Endothelial cell of umbilical vein (primary cell): ENCODE results near the gene OR52K1. TPM values are rescaled to one million over a fixed set of nuclear protein-coding genes. Genes with fewer than 3 reads are reported as not detected.
"Not testable (repeated sequence)": the region's sequence is repeated elsewhere in the genome, so short reads cannot be mapped to it uniquely, and the experiment has no call there.

Source experiments
- BruUV-seq: library from RNA; stranded (reverse); fragments of 400-500 nt; replicated peaks from 2 replicates; lab custom pipeline; 2021; lab: Mats Ljungman, UMichigan
- CTCF ChIA-PET: fragments of 300-600, 350-600 bp; sonication (Branson Sonifier 250); formaldehyde crosslinking; loops from one replicate; lab custom pipeline; 2021; ENCODE audit warnings: antibody characterized with exemption, inconsistent platforms; lab: Charles Lee
- POLR2A ChIA-PET: fragments of 300-600, 350-600 bp; sonication (Branson Sonifier 250); formaldehyde crosslinking; loops from one replicate; lab custom pipeline; 2021; ENCODE audit warnings: antibody characterized with exemption, inconsistent platforms; lab: Charles Lee
- DNase-seq: peaks from one replicate; pipeline ENCODE4 v3.0.0-alpha.2; 2011; ENCODE audit warnings: low read depth, low spot score
- FAIRE-seq: peaks from 2 replicates; lab custom pipeline; 2011; peaks lifted over from hg19 to GRCh38; lab: Jason Lieb, UNC
- H2AFZ ChIP-seq: 2 replicates; pipeline ENCODE4 v1.6.0; 2012; ENCODE audit warnings: low read depth, low read length, control low read depth, inconsistent platforms
- H3K27ac ChIP-seq: 2 replicates; pipeline ENCODE4 v1.5.1; 2011; ENCODE audit warnings: low read depth, mild to moderate bottlenecking, control low read depth, low read length, moderate library complexity; ENCODE audit not compliant: insufficient read depth
- H3K27me3 ChIP-seq, 2 experiments: 2 replicates each; pipeline versions ENCODE4 v1.6.0 to v1.6.1; 2011; ENCODE audit warnings: low read length in 2 of 2, mixed read lengths in 1 of 2; ENCODE audit not compliant: control insufficient read depth in 2 of 2, insufficient read depth in 2 of 2
- H3K36me3 ChIP-seq, 2 experiments: 2 replicates in 1 of 2; 3 replicates in 1 of 2; pipeline ENCODE4 v1.5.1; 2011; ENCODE audit warnings: low read length in 2 of 2, mild to moderate bottlenecking in 1 of 2, moderate library complexity in 1 of 2; ENCODE audit not compliant: control insufficient read depth in 2 of 2, insufficient read depth in 2 of 2; ENCODE audit errors: extremely low read depth in 1 of 2
- H3K4me1 ChIP-seq: 3 replicates; pipeline ENCODE4 v1.5.1; 2011; ENCODE audit warnings: mild to moderate bottlenecking, low read length; ENCODE audit not compliant: control insufficient read depth, insufficient read depth; ENCODE audit errors: extremely low read depth
- H3K4me2 ChIP-seq: 2 replicates; pipeline ENCODE4 v1.6.1; 2011; ENCODE audit warnings: low read length, control low read depth, mixed read lengths; ENCODE audit not compliant: insufficient read depth
- H3K4me3 ChIP-seq, 3 experiments: fragments of 200-600 bp in 1 of 3; sonication (generic), shearing (Covaris generic) in 1 of 3; replicated peaks in 1 of 3; 2 replicates each; pipeline ENCODE4 v1.5.1; 2011 to 2016; ENCODE audit warnings: control low read depth in 3 of 3, low read length in 3 of 3, mild to moderate bottlenecking in 2 of 3, inconsistent platforms in 1 of 3, low read depth in 1 of 3, moderate library complexity in 1 of 3; ENCODE audit not compliant: insufficient read depth in 1 of 3
- H3K79me2 ChIP-seq: 2 replicates; pipeline ENCODE4 v1.6.0; 2012; ENCODE audit warnings: low read length, inconsistent platforms; ENCODE audit not compliant: control insufficient read depth, insufficient read depth
- H3K9ac ChIP-seq: replicated peaks from 2 replicates; pipeline ENCODE3; 2011; ENCODE audit warnings: low read length, control low read depth; ENCODE audit not compliant: insufficient read depth; ENCODE audit errors: extremely low read depth
- H3K9me1 ChIP-seq: replicated peaks from 3 replicates; pipeline ENCODE4 v1.6.0; 2011; ENCODE audit warnings: mild to moderate bottlenecking, low read length; ENCODE audit not compliant: control insufficient read depth, insufficient read depth; ENCODE audit errors: extremely low read depth
- H3K9me3 ChIP-seq: replicated peaks from 2 replicates; pipeline ENCODE4 v1.5.1; 2012; ENCODE audit warnings: low read length, inconsistent platforms; ENCODE audit not compliant: control insufficient read depth, insufficient read depth
- H4K20me1 ChIP-seq: replicated peaks from 2 replicates; pipeline ENCODE3; 2011; ENCODE audit warnings: mild to moderate bottlenecking, low read length; ENCODE audit not compliant: control insufficient read depth, insufficient read depth; ENCODE audit errors: extremely low read depth
- JUN ChIP-seq: IDR thresholded peaks from 2 replicates; pipeline ENCODE4 v1.6.1; 2011; ENCODE audit warnings: borderline replicate concordance, low read depth; ENCODE audit not compliant: insufficient read length, insufficient read depth
- dilution Hi-C: fragments of 300-500 bp; cut with MboI; formaldehyde crosslinking; loops from one replicate; pipeline ENCODE4 v1.15.0; 2019; ENCODE audit warnings: low sequenced_read_pairs; ENCODE audit not compliant: extremely low pct_ligation_motif_present
- intact Hi-C: fragments of 100-400 bp; cut with micrococcal nuclease; formaldehyde crosslinking; loops from one replicate; pipeline ENCODE4 v1.10.0; 2022
- polyA plus RNA-seq, 4 experiments: library from polyadenylated mRNA; depleted of rRNA in 3 of 4; stranded (reverse) in 3 of 4; unstranded in 1 of 4; fragments of >200 nt; gene quantifications; 2 replicates each; pipeline versions ENCODE4 v1.2.1 to v1.2.3, GENCODE V29; 2011 to 2012; ENCODE audit warnings: missing spikeins in 1 of 4
- total RNA-seq: library from RNA; stranded (reverse); gene quantifications from 2 replicates; pipeline ENCODE4 v1.2.3, GENCODE V29; 2021

The OR52K1 gene
- total and polyA plus RNA-seq, 2 donors (not counting 3 experiments of a cell fraction or from before 2014, with no cell fraction given), result not detected

DNA sequence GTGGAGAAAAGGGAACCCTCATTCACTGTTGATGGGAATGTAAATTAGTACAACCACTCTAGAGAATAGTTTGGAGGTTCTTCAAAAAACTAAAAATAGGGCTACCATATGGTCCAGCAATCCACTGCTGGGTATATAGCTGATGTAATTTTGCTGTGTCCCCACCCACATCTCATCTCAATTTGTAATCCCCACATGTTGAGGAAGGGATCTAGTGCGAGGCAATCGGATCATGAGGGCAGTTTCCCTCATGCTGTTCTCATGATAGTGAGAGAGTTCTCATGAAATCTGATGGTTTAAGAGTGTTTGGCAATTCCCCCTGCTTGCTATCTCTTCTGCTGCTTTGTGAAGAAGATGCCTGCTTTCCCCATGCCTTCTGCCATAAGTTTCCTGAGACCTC lies 45.5 kb downstream of the OR52K1 start:
- Histone ChIP-seq H3K27me3 (no peaks in the 10 kb centered on the region), H3K79me2 (no peaks in the 10 kb centered on the region), H3K9ac (no peak overlapping the region), H3K9me1 (no peaks in the 10 kb centered on the region), H3K36me3 (no peaks in the 10 kb centered on the region), H3K27ac (no peak overlapping the region), H3K4me2 (no peak overlapping the region), H3K4me3 (no peak overlapping the region), H3K9me3 (no peaks in the 10 kb centered on the region), H4K20me1 (no peaks in the 10 kb centered on the region), H2AFZ (no peak overlapping the region), H3K4me1 (no peaks in the 10 kb centered on the region)
- dilution Hi-C loops (no loop called here), intact Hi-C loops (no loop called here)
- no peak for FAIRE-seq
- no peak for DNase-seq
- POLR2A ChIA-PET, result no interaction called here
- CTCF ChIA-PET, result no interaction called here
- no TSS peak for BruUV-seq
- TF ChIP-seq JUN, result no peak

DNA sequence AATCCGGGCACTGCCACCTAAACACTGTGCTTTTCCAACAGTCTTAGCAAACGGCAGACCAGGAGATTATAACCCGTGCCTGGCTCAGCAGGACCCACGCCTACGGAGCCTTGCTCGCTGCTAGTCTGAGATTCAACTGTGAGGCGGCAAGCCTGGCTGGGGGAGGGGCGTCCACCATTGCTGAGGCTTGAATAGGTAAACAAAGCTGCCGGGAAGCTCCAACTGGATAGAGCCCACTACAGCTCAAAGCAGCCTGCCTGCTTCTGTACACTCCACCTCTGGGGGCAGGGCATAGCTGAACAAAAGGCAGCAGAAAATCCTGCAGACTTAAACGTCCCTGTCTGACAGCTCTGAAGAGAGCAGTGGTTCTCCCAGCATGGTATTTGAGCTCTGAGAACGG lies 49.2 kb downstream of the OR52K1 start:
- H4K20me1 ChIP-seq, H3K4me2 ChIP-seq, H2AFZ ChIP-seq, H3K9ac ChIP-seq, H3K27me3 ChIP-seq, BruUV-seq, H3K4me3 ChIP-seq, intact Hi-C loops, FAIRE-seq, H3K4me1 ChIP-seq, CTCF ChIA-PET, H3K9me3 ChIP-seq, DNase-seq, dilution Hi-C loops, H3K9me1 ChIP-seq, H3K79me2 ChIP-seq, H3K36me3 ChIP-seq, POLR2A ChIA-PET, H3K27ac ChIP-seq: not testable (repeated sequence)
